HepG2 (cell line): ENCODE results near the gene PGAP3. TPM values are rescaled to one million over a fixed set of nuclear protein-coding genes. Genes with fewer than 3 reads are reported as not detected.
A peak's percentile ranks its signal among the peaks of the same experiment; 100 is the strongest.

Experiments used
- NCOA2 ChIP-seq: sonication (generic); formaldehyde crosslinking; IDR thresholded peaks from 2 replicates; pipeline ENCODE4 v1.8.0; 2022; ENCODE audit warnings: inconsistent platforms
- PLRG1 ChIP-seq: fragments of 450-650 bp; conservative IDR thresholded peaks from 2 replicates; pipeline ENCODE4 v1.6.1; 2016
- ZNF343 ChIP-seq: sonication (generic); formaldehyde crosslinking; IDR thresholded peaks from 2 replicates; pipeline ENCODE4 v1.4.0; 2020; ENCODE audit warnings: mild to moderate bottlenecking, missing genetic modification reagents
- polyA plus RNA-seq, 8 experiments: library from polyadenylated mRNA; depleted of rRNA in 3 of 8; stranded (reverse) in 7 of 8; unstranded in 1 of 8; fragments of >200 nt; fragmentation: Illumina TruSeq in 4 of 8; extraction: Trizol in 4 of 8; gene quantifications; 2 replicates each; pipeline versions ENCODE4 v1.2.1 to v1.2.3, GENCODE V29; 2011 to 2016; ENCODE audit warnings: low read depth in 4 of 8, missing spikeins in 1 of 8, mixed read lengths in 1 of 8; ENCODE audit not compliant: insufficient read depth in 1 of 8
- total RNA-seq, 5 experiments: library from RNA; depleted of rRNA; stranded (reverse); fragments of >200 nt; fragmentation: Illumina TruSeq; extraction: Trizol; gene quantifications; 2 replicates each; pipeline ENCODE4 v1.2.3, GENCODE V29; 2016; ENCODE audit warnings: low read depth in 1 of 5
- TF ChIP-seq, protein P1 (sequence below): sonication (generic); formaldehyde crosslinking; IDR thresholded peaks from 2 replicates; pipeline ENCODE4 v1.9.0; 2021; ENCODE audit warnings: missing genetic modification reagents, mild to moderate bottlenecking, borderline replicate concordance
- TF ChIP-seq, protein P2 (sequence below): sonication (generic); formaldehyde crosslinking; IDR thresholded peaks from 2 replicates; pipeline ENCODE4 v1.4.0; 2020; ENCODE audit warnings: missing genetic modification reagents, borderline replicate concordance
- TF ChIP-seq, protein P3 (sequence below): sonication (generic); formaldehyde crosslinking; IDR thresholded peaks from 2 replicates; pipeline ENCODE4 v1.4.0; 2020; ENCODE audit warnings: missing genetic modification reagents
- TF ChIP-seq, protein P4 (sequence below): sonication (generic); formaldehyde crosslinking; IDR thresholded peaks from 2 replicates; pipeline ENCODE4 v1.5.1; 2020; ENCODE audit warnings: missing genetic modification reagents, mild to moderate bottlenecking, borderline replicate concordance
- TF ChIP-seq, protein P5 (sequence below): sonication (generic); formaldehyde crosslinking; IDR thresholded peaks from 2 replicates; pipeline ENCODE4 v1.5.0; 2020; ENCODE audit warnings: mild to moderate bottlenecking, missing genetic modification reagents, borderline replicate concordance

Gene PGAP3
- total and polyA plus RNA-seq, 2 of the 13 experiments (the other 11 are each of a cell fraction or from before 2014, with no cell fraction given) = 11.9 to 14.6 TPM

DNA sequence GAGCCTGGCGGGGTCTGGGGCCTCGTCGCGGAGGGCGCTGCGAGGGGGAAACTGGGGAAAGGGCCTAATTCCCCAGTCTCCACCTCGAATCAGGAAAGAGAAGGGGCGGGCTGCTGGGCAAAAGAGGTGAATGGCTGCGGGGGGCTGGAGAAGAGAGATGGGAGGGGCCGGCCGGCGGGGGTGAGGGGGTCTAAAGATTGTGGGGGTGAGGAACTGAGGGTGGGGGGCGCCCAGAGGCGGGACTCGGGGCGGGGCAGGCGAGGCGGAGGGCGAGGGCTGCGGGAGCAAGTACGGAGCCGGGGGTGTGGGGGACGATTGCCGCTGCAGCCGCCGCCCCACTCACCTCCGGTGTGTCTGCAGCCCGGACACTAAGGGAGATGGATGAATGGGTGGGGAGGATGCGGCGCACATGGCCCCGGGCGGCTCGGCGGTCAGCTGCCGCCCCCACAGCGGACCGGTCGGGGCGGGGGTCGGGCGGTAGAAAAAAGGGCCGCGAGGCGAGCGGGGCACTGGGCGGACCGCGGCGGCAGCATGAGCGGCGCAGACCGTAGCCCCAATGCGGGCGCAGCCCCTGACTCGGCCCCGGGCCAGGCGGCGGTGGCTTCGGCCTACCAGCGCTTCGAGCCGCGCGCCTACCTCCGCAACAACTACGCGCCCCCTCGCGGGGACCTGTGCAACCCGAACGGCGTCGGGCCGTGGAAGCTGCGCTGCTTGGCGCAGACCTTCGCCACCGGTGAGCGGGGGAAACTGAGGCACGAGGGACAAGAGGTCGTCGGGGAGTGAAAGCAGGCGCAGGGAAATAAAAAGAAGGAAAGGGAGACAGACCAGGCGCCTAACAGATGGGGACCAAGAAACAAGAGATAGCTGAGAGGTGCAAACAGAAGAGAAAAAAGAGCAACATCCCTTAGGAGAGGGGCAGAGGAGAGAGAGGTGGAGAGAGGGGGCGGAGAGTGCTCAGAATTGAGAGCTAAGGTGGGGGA, 19.6 kb downstream of the PGAP3 start, which contains the start of gene PNMT (continued):
- TF ChIP-seq, protein P1, sequence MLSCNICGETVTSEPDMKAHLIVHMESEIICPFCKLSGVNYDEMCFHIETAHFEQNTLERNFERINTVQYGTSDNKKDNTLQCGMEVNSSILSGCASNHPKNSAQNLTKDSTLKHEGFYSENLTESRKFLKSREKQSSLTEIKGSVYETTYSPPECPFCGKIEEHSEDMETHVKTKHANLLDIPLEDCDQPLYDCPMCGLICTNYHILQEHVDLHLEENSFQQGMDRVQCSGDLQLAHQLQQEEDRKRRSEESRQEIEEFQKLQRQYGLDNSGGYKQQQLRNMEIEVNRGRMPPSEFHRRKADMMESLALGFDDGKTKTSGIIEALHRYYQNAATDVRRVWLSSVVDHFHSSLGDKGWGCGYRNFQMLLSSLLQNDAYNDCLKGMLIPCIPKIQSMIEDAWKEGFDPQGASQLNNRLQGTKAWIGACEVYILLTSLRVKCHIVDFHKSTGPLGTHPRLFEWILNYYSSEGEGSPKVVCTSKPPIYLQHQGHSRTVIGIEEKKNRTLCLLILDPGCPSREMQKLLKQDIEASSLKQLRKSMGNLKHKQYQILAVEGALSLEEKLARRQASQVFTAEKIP (CRISPR knock-in tag) = no peak
- TF ChIP-seq, protein P2, sequence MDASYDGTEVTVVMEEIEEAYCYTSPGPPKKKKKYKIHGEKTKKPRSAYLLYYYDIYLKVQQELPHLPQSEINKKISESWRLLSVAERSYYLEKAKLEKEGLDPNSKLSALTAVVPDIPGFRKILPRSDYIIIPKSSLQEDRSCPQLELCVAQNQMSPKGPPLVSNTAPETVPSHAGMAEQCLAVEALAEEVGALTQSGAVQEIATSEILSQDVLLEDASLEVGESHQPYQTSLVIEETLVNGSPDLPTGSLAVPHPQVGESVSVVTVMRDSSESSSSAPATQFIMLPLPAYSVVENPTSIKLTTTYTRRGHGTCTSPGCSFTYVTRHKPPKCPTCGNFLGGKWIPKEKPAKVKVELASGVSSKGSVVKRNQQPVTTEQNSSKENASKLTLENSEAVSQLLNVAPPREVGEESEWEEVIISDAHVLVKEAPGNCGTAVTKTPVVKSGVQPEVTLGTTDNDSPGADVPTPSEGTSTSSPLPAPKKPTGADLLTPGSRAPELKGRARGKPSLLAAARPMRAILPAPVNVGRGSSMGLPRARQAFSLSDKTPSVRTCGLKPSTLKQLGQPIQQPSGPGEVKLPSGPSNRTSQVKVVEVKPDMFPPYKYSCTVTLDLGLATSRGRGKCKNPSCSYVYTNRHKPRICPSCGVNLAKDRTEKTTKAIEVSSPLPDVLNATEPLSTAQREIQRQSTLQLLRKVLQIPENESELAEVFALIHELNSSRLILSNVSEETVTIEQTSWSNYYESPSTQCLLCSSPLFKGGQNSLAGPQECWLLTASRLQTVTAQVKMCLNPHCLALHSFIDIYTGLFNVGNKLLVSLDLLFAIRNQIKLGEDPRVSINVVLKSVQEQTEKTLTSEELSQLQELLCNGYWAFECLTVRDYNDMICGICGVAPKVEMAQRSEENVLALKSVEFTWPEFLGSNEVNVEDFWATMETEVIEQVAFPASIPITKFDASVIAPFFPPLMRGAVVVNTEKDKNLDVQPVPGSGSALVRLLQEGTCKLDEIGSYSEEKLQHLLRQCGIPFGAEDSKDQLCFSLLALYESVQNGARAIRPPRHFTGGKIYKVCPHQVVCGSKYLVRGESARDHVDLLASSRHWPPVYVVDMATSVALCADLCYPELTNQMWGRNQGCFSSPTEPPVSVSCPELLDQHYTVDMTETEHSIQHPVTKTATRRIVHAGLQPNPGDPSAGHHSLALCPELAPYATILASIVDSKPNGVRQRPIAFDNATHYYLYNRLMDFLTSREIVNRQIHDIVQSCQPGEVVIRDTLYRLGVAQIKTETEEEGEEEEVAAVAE (CRISPR knock-in tag) = peak; percentile 57; the same call in 1 of the 2 replicates
- TF ChIP-seq, protein P3, sequence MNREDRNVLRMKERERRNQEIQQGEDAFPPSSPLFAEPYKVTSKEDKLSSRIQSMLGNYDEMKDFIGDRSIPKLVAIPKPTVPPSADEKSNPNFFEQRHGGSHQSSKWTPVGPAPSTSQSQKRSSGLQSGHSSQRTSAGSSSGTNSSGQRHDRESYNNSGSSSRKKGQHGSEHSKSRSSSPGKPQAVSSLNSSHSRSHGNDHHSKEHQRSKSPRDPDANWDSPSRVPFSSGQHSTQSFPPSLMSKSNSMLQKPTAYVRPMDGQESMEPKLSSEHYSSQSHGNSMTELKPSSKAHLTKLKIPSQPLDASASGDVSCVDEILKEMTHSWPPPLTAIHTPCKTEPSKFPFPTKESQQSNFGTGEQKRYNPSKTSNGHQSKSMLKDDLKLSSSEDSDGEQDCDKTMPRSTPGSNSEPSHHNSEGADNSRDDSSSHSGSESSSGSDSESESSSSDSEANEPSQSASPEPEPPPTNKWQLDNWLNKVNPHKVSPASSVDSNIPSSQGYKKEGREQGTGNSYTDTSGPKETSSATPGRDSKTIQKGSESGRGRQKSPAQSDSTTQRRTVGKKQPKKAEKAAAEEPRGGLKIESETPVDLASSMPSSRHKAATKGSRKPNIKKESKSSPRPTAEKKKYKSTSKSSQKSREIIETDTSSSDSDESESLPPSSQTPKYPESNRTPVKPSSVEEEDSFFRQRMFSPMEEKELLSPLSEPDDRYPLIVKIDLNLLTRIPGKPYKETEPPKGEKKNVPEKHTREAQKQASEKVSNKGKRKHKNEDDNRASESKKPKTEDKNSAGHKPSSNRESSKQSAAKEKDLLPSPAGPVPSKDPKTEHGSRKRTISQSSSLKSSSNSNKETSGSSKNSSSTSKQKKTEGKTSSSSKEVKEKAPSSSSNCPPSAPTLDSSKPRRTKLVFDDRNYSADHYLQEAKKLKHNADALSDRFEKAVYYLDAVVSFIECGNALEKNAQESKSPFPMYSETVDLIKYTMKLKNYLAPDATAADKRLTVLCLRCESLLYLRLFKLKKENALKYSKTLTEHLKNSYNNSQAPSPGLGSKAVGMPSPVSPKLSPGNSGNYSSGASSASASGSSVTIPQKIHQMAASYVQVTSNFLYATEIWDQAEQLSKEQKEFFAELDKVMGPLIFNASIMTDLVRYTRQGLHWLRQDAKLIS (CRISPR knock-in tag) = no peak
- TF ChIP-seq, protein P4, sequence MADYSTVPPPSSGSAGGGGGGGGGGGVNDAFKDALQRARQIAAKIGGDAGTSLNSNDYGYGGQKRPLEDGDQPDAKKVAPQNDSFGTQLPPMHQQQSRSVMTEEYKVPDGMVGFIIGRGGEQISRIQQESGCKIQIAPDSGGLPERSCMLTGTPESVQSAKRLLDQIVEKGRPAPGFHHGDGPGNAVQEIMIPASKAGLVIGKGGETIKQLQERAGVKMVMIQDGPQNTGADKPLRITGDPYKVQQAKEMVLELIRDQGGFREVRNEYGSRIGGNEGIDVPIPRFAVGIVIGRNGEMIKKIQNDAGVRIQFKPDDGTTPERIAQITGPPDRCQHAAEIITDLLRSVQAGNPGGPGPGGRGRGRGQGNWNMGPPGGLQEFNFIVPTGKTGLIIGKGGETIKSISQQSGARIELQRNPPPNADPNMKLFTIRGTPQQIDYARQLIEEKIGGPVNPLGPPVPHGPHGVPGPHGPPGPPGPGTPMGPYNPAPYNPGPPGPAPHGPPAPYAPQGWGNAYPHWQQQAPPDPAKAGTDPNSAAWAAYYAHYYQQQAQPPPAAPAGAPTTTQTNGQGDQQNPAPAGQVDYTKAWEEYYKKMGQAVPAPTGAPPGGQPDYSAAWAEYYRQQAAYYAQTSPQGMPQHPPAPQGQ (CRISPR knock-in tag) = 0 out of 2 replicates have a peak, but pooled peaks have one; percentile 39
- TF ChIP-seq PLRG1 (no peak), NCOA2 (CRISPR knock-in tag) (peak; percentile 57), ZNF343 (CRISPR knock-in tag) (peak; percentile 87)
- TF ChIP-seq, protein P5, sequence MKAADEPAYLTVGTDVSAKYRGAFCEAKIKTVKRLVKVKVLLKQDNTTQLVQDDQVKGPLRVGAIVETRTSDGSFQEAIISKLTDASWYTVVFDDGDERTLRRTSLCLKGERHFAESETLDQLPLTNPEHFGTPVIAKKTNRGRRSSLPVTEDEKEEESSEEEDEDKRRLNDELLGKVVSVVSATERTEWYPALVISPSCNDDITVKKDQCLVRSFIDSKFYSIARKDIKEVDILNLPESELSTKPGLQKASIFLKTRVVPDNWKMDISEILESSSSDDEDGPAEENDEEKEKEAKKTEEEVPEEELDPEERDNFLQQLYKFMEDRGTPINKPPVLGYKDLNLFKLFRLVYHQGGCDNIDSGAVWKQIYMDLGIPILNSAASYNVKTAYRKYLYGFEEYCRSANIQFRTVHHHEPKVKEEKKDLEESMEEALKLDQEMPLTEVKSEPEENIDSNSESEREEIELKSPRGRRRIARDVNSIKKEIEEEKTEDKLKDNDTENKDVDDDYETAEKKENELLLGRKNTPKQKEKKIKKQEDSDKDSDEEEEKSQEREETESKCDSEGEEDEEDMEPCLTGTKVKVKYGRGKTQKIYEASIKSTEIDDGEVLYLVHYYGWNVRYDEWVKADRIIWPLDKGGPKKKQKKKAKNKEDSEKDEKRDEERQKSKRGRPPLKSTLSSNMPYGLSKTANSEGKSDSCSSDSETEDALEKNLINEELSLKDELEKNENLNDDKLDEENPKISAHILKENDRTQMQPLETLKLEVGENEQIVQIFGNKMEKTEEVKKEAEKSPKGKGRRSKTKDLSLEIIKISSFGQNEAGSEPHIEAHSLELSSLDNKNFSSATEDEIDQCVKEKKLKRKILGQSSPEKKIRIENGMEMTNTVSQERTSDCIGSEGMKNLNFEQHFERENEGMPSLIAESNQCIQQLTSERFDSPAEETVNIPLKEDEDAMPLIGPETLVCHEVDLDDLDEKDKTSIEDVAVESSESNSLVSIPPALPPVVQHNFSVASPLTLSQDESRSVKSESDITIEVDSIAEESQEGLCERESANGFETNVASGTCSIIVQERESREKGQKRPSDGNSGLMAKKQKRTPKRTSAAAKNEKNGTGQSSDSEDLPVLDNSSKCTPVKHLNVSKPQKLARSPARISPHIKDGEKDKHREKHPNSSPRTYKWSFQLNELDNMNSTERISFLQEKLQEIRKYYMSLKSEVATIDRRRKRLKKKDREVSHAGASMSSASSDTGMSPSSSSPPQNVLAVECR (CRISPR knock-in tag) = peak; percentile 78; the same call in 1 of the 2 replicates
